Measurements from ENCODE around the gene BLVRB.

Gene BLVRB

GRCh38 chr19:40460185-40460584, 5.4 kb downstream of the BLVRB start:
- Histone ChIP-seq H3K4me3 (replicated peaks; ENCODE audit: insufficient read depth, low read length) (no peak overlapping the region), H3K27me3 (ENCODE audit: insufficient read depth, poor library complexity, severe bottlenecking) (no peaks in the 10 kb centered on the region), H3K27ac (replicated peaks) (no peak overlapping the region)
- DNase-seq (ENCODE audit: low read depth in 1 of 2, low spot score in 1 of 2), result no peak
- TF ChIP-seq POLR2AphosphoS5 (IDR thresholded peaks at IDR 0.05; ENCODE audit: low read depth) (no peak), REST (IDR thresholded peaks at IDR 0.05; ENCODE audit: insufficient replicate concordance, low read depth) (no peak), CTCF (IDR thresholded peaks at IDR 0.05; ENCODE audit: insufficient read depth, low read length) (no peak), GABPA (IDR thresholded peaks at IDR 0.05; ENCODE audit: low read depth) (no peak), SPI1 (IDR thresholded peaks at IDR 0.05; ENCODE audit: borderline replicate concordance, low read depth) (no peak)

GRCh38 chr19:40458597-40458974, 7.0 kb downstream of the BLVRB start:
- Histone ChIP-seq H3K4me3 (replicated peaks; ENCODE audit: insufficient read depth, low read length) (no peak overlapping the region), H3K27me3 (ENCODE audit: insufficient read depth, poor library complexity, severe bottlenecking) (no peaks in the 10 kb centered on the region), H3K27ac (replicated peaks) (no peak overlapping the region)
- TF ChIP-seq CTCF (IDR thresholded peaks at IDR 0.05; ENCODE audit: insufficient read depth, low read length) (no peak), SPI1 (IDR thresholded peaks at IDR 0.05; ENCODE audit: borderline replicate concordance, low read depth) (no peak), GABPA (IDR thresholded peaks at IDR 0.05; ENCODE audit: low read depth) (no peak), REST (IDR thresholded peaks at IDR 0.05; ENCODE audit: insufficient replicate concordance, low read depth) (no peak), POLR2AphosphoS5 (IDR thresholded peaks at IDR 0.05; ENCODE audit: low read depth) (no peak)
- DNase-seq (ENCODE audit: low read depth in 1 of 2, low spot score in 1 of 2), result no peak

- no peak for DNase-seq (ENCODE audit: low read depth in 1 of 2, low spot score in 1 of 2)
- Histone ChIP-seq H3K27me3 (ENCODE audit: insufficient read depth, poor library complexity, severe bottlenecking) (no peaks in the 10 kb centered on the region), H3K4me3 (replicated peaks; ENCODE audit: insufficient read depth, low read length) (no peak overlapping the region), H3K27ac (replicated peaks) (no peak overlapping the region)
- TF ChIP-seq SPI1 (IDR thresholded peaks at IDR 0.05; ENCODE audit: borderline replicate concordance, low read depth) (no peak), POLR2AphosphoS5 (IDR thresholded peaks at IDR 0.05; ENCODE audit: low read depth) (no peak), CTCF (IDR thresholded peaks at IDR 0.05; ENCODE audit: insufficient read depth, low read length) (no peak), REST (IDR thresholded peaks at IDR 0.05; ENCODE audit: insufficient replicate concordance, low read depth) (no peak), GABPA (IDR thresholded peaks at IDR 0.05; ENCODE audit: low read depth) (no peak)
These were observed 7.5 kb downstream of the BLVRB start for GRCh38 chr19:40457953-40458596.
